Eye (tissue), 1 donor: ENCODE measurements around the gene HNRNPCL4.
"Not testable (repeated sequence)": the region's sequence is repeated elsewhere in the genome, so short reads cannot be mapped to it uniquely, and the experiment has no call there.

Experiments
- DNase-seq: peaks from one replicate; pipeline ENCODE4 v3.0.0-alpha.2; 2015

HNRNPCL4 gene

GRCh38 chr1:13165531-13165930 is at the start of gene HNRNPCL4:
Gene HNRNPCL4, minus strand, starts transcription at chr1:13165631. Its CDS starts 164 bp downstream, at chr1:13165467.
- not testable (repeated sequence) for DNase-seq

GRCh38 chr1:13208712-13209111 is 43.3 kb upstream of the HNRNPCL4 start:
- DNase-seq = not testable (repeated sequence)

- DNase-seq = not testable (repeated sequence)
Observed at GRCh38 chr1:13201309-13201708, 35.9 kb upstream of the HNRNPCL4 start, which contains the start of gene PRAMEF13. Gene PRAMEF13, minus strand, starts transcription at chr1:13201409. Its CDS starts 1,820 bp downstream, at chr1:13199589.

- not testable (repeated sequence) for DNase-seq
Observed at GRCh38 chr1:13171548-13171947, 6.1 kb upstream of the HNRNPCL4 start, which contains the start of gene PRAMEF9. Gene PRAMEF9, plus strand, starts transcription at chr1:13171848. Its CDS starts 3,433 bp downstream, at chr1:13175281.

- not testable (repeated sequence) for DNase-seq
Observed at GRCh38 chr1:13155909-13156308, 9.5 kb downstream of the HNRNPCL4 start, which contains the start of gene PRAMEF26. Gene PRAMEF26, minus strand, starts transcription at chr1:13156009. Its CDS starts 2,914 bp downstream, at chr1:13153095.

GRCh38 chr1:13116754-13117153 is 48.7 kb downstream of the HNRNPCL4 start, which contains the start of gene HNRNPCL2:
Gene HNRNPCL2, minus strand, starts transcription at chr1:13116854. Its CDS starts 454 bp downstream, at chr1:13116400.
- not testable (repeated sequence) for DNase-seq
